HL-60/S4 treated with retinoic acid at 250 ng/mL for 4 days and 3 days (cell line): ENCODE measurements around the gene XRRA1.
"Not testable (repeated sequence)": the region's sequence is repeated elsewhere in the genome, so short reads cannot be mapped to it uniquely, and the experiment has no call there.

Experiments
- in situ Hi-C: fragments of 300-500 bp; cut with MboI; formaldehyde crosslinking; loops from 2 replicates; pipeline ENCODE4 v1.7.0; 2022; ENCODE audit warnings: low sequenced_read_pairs

Gene XRRA1

GRCh38 chr11:74902342-74902741 lies 46.5 kb downstream of the XRRA1 start:
- in situ Hi-C loops: no loop called here

- in situ Hi-C loops: no loop called here
Observed at GRCh38 chr11:74896311-74896710, 52.6 kb downstream of the XRRA1 start.

- in situ Hi-C loops: no loop called here
Observed at GRCh38 chr11:74895340-74896116, 53.4 kb downstream of the XRRA1 start.

GRCh38 chr11:74893015-74893414 lies 55.9 kb downstream of the XRRA1 start:
- in situ Hi-C loops: not testable (repeated sequence)

GRCh38 chr11:74877132-74877531 lies 71.8 kb downstream of the XRRA1 start:
- in situ Hi-C loops: no loop called here

- in situ Hi-C loops: no loop called here
Observed at GRCh38 chr11:74871037-74871436, 77.9 kb downstream of the XRRA1 start.

- in situ Hi-C loops: no loop called here
Observed at GRCh38 chr11:74870485-74870884, 78.4 kb downstream of the XRRA1 start.

- in situ Hi-C loops: no loop called here
Observed at GRCh38 chr11:74866557-74866956, 82.3 kb downstream of the XRRA1 start.

- in situ Hi-C loops: no loop called here
Observed at GRCh38 chr11:74863410-74863809, 85.5 kb downstream of the XRRA1 start.

GRCh38 chr11:74860743-74861142 lies 88.1 kb downstream of the XRRA1 start:
- in situ Hi-C loops: no loop called here

GRCh38 chr11:74853223-74853622 lies 95.7 kb downstream of the XRRA1 start:
- in situ Hi-C loops: no loop called here

- in situ Hi-C loops: no loop called here
Observed at GRCh38 chr11:74849525-74850391, 99.1 kb downstream of the XRRA1 start.

GRCh38 chr11:74847895-74848294 lies 101.0 kb downstream of the XRRA1 start:
- in situ Hi-C loops: no loop called here

- in situ Hi-C loops: no loop called here
Observed at GRCh38 chr11:74847395-74847794, 101.5 kb downstream of the XRRA1 start.

GRCh38 chr11:74846770-74847169 lies 102.1 kb downstream of the XRRA1 start:
- in situ Hi-C loops: no loop called here

GRCh38 chr11:74845978-74846517 lies 102.8 kb downstream of the XRRA1 start:
- in situ Hi-C loops: no loop called here

GRCh38 chr11:74844865-74845264 lies 104.0 kb downstream of the XRRA1 start:
- in situ Hi-C loops: no loop called here

GRCh38 chr11:74844072-74844471 lies 104.8 kb downstream of the XRRA1 start:
- in situ Hi-C loops: no loop called here

GRCh38 chr11:74842967-74843366 lies 105.9 kb downstream of the XRRA1 start:
- in situ Hi-C loops: no loop called here

- in situ Hi-C loops: no loop called here
Observed at GRCh38 chr11:74840486-74840885, 108.4 kb downstream of the XRRA1 start.

- in situ Hi-C loops: no loop called here
Observed at GRCh38 chr11:74839971-74840370, 108.9 kb downstream of the XRRA1 start.

- in situ Hi-C loops: no loop called here
Observed at GRCh38 chr11:74839446-74839845, 109.4 kb downstream of the XRRA1 start.
